Measurements from ENCODE around the gene RAET1E. TPM values are rescaled to one million over a fixed set of nuclear protein-coding genes. Genes with fewer than 3 reads are reported as not detected.

RAET1E gene
- total RNA-seq, 1 experiment from 2014 or later, result not detected

- H3K27ac Mint-ChIP-seq, result no peak overlapping the region
- H3K4me1 Mint-ChIP-seq, result peaks cover 39 to 40% of the 10 kb centered on the region in 2 experiments
- Histone ChIP-seq H3K4ac (ENCODE audit: low read depth, low read length) (no peak overlapping the region), H3K79me2 (ENCODE audit: insufficient read depth, low read length) (no peaks in the 10 kb centered on the region), H2AFZ (ENCODE audit: low read length) (no peak overlapping the region), H4K5ac (ENCODE audit: insufficient read length, low read depth, low read length) (no peak overlapping the region), H3K27ac (ENCODE audit: insufficient read length, low read depth, low read length) (no peak overlapping the region), H2BK5ac (ENCODE audit: insufficient read length, low read length) (no peak overlapping the region), H3K79me1 (ENCODE audit: insufficient read depth, low read depth, low read length, poor library complexity, severe bottlenecking) (no peaks in the 10 kb centered on the region), H3K56ac (ENCODE audit: insufficient read length, low read depth, low read length) (no peak overlapping the region), H3K23me2 (ENCODE audit: insufficient read length, low read depth, low read length, poor library complexity, severe bottlenecking) (no peaks in the 10 kb centered on the region), H2BK12ac (ENCODE audit: insufficient read length, low read depth, low read length) (no peak overlapping the region), H3K18ac (ENCODE audit: insufficient read length, low read depth, low read length) (no peak overlapping the region), H4K91ac (ENCODE audit: insufficient read length, low read depth, low read length) (no peak overlapping the region), H4K8ac (replicated peaks; ENCODE audit: insufficient read length, low read depth, low read length) (no peak overlapping the region), H3T11ph (ENCODE audit: low read length) (no peak overlapping the region), H3K9me3 (ENCODE audit: control insufficient read depth, low read depth, low read length) (no peaks in the 10 kb centered on the region), H4K20me1 (ENCODE audit: control insufficient read depth, insufficient read depth, insufficient read length) (peaks cover 3% of the 10 kb centered on the region), H3K4me2 (ENCODE audit: insufficient read depth, insufficient read length, low read length) (no peak overlapping the region), H2AK5ac (ENCODE audit: insufficient read length, low read length) (no peak overlapping the region), H2BK15ac (ENCODE audit: low read depth, low read length) (no peak overlapping the region), H3K14ac (ENCODE audit: insufficient read depth, low read length) (no peak overlapping the region), H3K4me1 (ENCODE audit: insufficient read depth, low read length) (no peaks in the 10 kb centered on the region; the same call in 1 of the 2 replicates), H2BK120ac (ENCODE audit: low read depth, low read length, poor library complexity, severe bottlenecking) (no peak overlapping the region), H3K23ac (ENCODE audit: insufficient read length, low read depth, low read length) (no peak overlapping the region), H3K9ac (ENCODE audit: extremely low read depth, insufficient read length, low read length) (no peak overlapping the region), H3K27me3 (ENCODE audit: insufficient read depth, low read length) (no peaks in the 10 kb centered on the region), H2BK20ac (ENCODE audit: low read depth, low read length, poor library complexity, severe bottlenecking) (no peak overlapping the region)
- H3K27me3 Mint-ChIP-seq (ENCODE audit: low read depth), result no peaks in the 10 kb centered on the region
- no peaks in the 10 kb centered on the region for H3K9me3 Mint-ChIP-seq
- H3K36me3 Mint-ChIP-seq (ENCODE audit: insufficient read depth in 1 of 3, low read depth in 3 of 3), result no peaks in the 10 kb centered on the region
- no peak overlapping the region for H3K4me3 Mint-ChIP-seq
- WGBS (ENCODE audit: extremely low coverage, insufficient read length, low lambda C conversion rate), result no CpG with 5 or more reads among the region's 2 CpGs
- no peak for DNase-seq
- no peak for TF ChIP-seq CTCF (conservative IDR thresholded peaks at IDR 0.05)
Observed at GRCh38 chr6:149855741-149856140, 42.2 kb downstream of the RAET1E start.
